A549 (cell line): ENCODE measurements around the gene ESRRB. TPM values are rescaled to one million over a fixed set of nuclear protein-coding genes. Genes with fewer than 3 reads are reported as not detected.

Source experiments
- ATAC-seq, 2 experiments: fragments of 200-7000 bp in 1 of 2; fragments of >200 bp in 1 of 2; cut with Nextera tagmentation in 1 of 2; cut with Tn5 transposase in 1 of 2; 3 replicates each; pipeline versions ENCODE4 v1.8.0 to v1.9.1; 2018 to 2020; ENCODE audit warnings: mild to moderate bottlenecking in 1 of 2, moderate library complexity in 1 of 2
- CTCF ChIA-PET: fragments of 300-600 bp; sonication (Branson Sonifier 250); formaldehyde crosslinking; extraction: SDS; loops from one replicate; lab custom pipeline; 2021; ENCODE audit warnings: antibody characterized with exemption, inconsistent platforms; lab: Yijun Ruan, JAX
- POLR2A ChIA-PET: fragments of 350-600 bp; formaldehyde crosslinking; extraction: SDS; loops from one replicate; lab custom pipeline; 2021; ENCODE audit warnings: antibody characterized with exemption, inconsistent platforms; lab: Yijun Ruan, JAX
- DNase-seq, 2 experiments: peaks; one replicate each; pipeline versions ENCODE4 v3.0.0 to v3.0.0-alpha.2; 2011 to 2016; ENCODE audit warnings: low read depth in 1 of 2, low spot score in 1 of 2
- FAIRE-seq: peaks from 2 replicates; lab custom pipeline; 2011; peaks lifted over from hg19 to GRCh38; lab: Jason Lieb, UNC
- H3K27ac ChIP-seq, 2 experiments: fragments of >200 bp; sonication (Bioruptor Twin); formaldehyde crosslinking; 3 replicates each; pipeline ENCODE4 v1.5.1; 2016 to 2017
- H3K4me1 ChIP-seq: fragments of >200 bp; sonication (Bioruptor Twin); formaldehyde crosslinking; 3 replicates; pipeline ENCODE4 v1.6.1; 2016
- H3K4me2 ChIP-seq: fragments of >200 bp; sonication (Bioruptor Twin); formaldehyde crosslinking; 3 replicates; pipeline ENCODE4 v1.6.1; 2016
- H3K4me3 ChIP-seq: fragments of >200 bp; sonication (Bioruptor Twin); formaldehyde crosslinking; 3 replicates; pipeline ENCODE4 v1.5.1; 2016
- H3K9me3 ChIP-seq: fragments of >200 bp; sonication (Bioruptor Twin); formaldehyde crosslinking; 3 replicates; pipeline ENCODE4 v1.6.1; 2016
- BHLHE40 ChIP-seq: IDR thresholded peaks from 2 replicates; pipeline ENCODE4 v1.6.1; 2012; ENCODE audit warnings: low read depth, low read length, inconsistent platforms
- CBX2 ChIP-seq: fragments of 200-600 bp; sonication (generic); IDR thresholded peaks from 2 replicates; pipeline ENCODE4 v1.6.1; 2016; ENCODE audit warnings: low read depth, mild to moderate bottlenecking, borderline replicate concordance
- CBX8 ChIP-seq: fragments of 200-600 bp; sonication (generic); IDR thresholded peaks from 2 replicates; pipeline ENCODE4 v1.6.1; 2016
- EP300 ChIP-seq, 2 experiments: fragments of >200 bp; sonication (Bioruptor Twin); formaldehyde crosslinking; IDR thresholded peaks; 2 replicates in 1 of 2; 3 replicates in 1 of 2; pipeline ENCODE4 v1.6.1; 2016 to 2017
- HDAC2 ChIP-seq: fragments of 200-600 bp; sonication (generic); IDR thresholded peaks from 2 replicates; pipeline ENCODE4 v1.6.1; 2016
- HOXB13 ChIP-seq: fragments of 250-450 bp; sonication (Bioruptor Pico); IDR thresholded peaks from 2 replicates; pipeline ENCODE4 v1.5.0; 2020; ENCODE audit warnings: low read depth, mild to moderate bottlenecking, moderate library complexity
- HOXB5 ChIP-seq: fragments of 250-450 bp; sonication (Bioruptor Pico); IDR thresholded peaks from 2 replicates; pipeline ENCODE4 v1.5.0; 2020; ENCODE audit warnings: mild to moderate bottlenecking, moderate library complexity
- JUN ChIP-seq, 2 experiments: fragments of >200 bp; sonication (Bioruptor Twin); formaldehyde crosslinking; IDR thresholded peaks; 2 replicates in 1 of 2; 3 replicates in 1 of 2; pipeline ENCODE4 v1.6.1; 2016 to 2017
- KDM1A ChIP-seq: fragments of 200-600 bp; sonication (generic); IDR thresholded peaks from 2 replicates; pipeline ENCODE4 v1.6.1; 2016; ENCODE audit warnings: low read depth, mild to moderate bottlenecking
- KDM5A ChIP-seq: fragments of 200-600 bp; sonication (generic); IDR thresholded peaks from 2 replicates; pipeline ENCODE4 v1.6.1; 2016; ENCODE audit warnings: antibody characterized with exemption, mild to moderate bottlenecking
- MAFK ChIP-seq: fragments of 450-650 bp; IDR thresholded peaks from 2 replicates; pipeline ENCODE4 v1.6.1; 2014; ENCODE audit not compliant: partially characterized antibody
- NFE2L2 ChIP-seq: fragments of 150-350 bp; conservative IDR thresholded peaks from 2 replicates; pipeline ENCODE4 v1.6.1; 2014; ENCODE audit warnings: low read length
- NR3C1 ChIP-seq: fragments of >200 bp; sonication (Bioruptor Twin); formaldehyde crosslinking; IDR thresholded peaks from 3 replicates; pipeline ENCODE4 v1.6.1; 2017
- POLR2A ChIP-seq: IDR thresholded peaks from 2 replicates; pipeline ENCODE4 v1.6.1; 2012; ENCODE audit warnings: mild to moderate bottlenecking, low read length
- RARB ChIP-seq: fragments of 250-450 bp; sonication (Bioruptor Pico); IDR thresholded peaks from 2 replicates; pipeline ENCODE4 v1.8.0; 2021; ENCODE audit warnings: mild to moderate bottlenecking, moderate library complexity
- RNF2 ChIP-seq: fragments of 200-600 bp; sonication (generic); IDR thresholded peaks from 2 replicates; pipeline ENCODE4 v1.6.1; 2016; ENCODE audit warnings: low read depth, mild to moderate bottlenecking, antibody characterized with exemption, moderate library complexity, borderline replicate concordance
- SMC3 ChIP-seq: fragments of >200 bp; sonication (Bioruptor Twin); formaldehyde crosslinking; IDR thresholded peaks from 3 replicates; pipeline ENCODE4 v1.6.1; 2018; ENCODE audit warnings: inconsistent platforms
- TFCP2L1 ChIP-seq: fragments of 250-450 bp; sonication (Bioruptor Pico); IDR thresholded peaks from 2 replicates; pipeline ENCODE4 v1.5.0; 2021; ENCODE audit warnings: mild to moderate bottlenecking
- ZC3H11A ChIP-seq: fragments of 450-650 bp; IDR thresholded peaks from 2 replicates; pipeline ENCODE4 v1.6.1; 2014; ENCODE audit warnings: antibody characterized with exemption, mild to moderate bottlenecking
- WGBS: methylation state at CpG from one replicate; pipeline ENCODE4 v1.1.6; 2017; ENCODE audit errors: missing lambda C conversion rate; 5-methylcytosine and 5-hydroxymethylcytosine counted together
- polyA plus RNA-seq, 4 experiments: library from polyadenylated mRNA; depleted of rRNA in 3 of 4; stranded (reverse); fragments of >200 nt; fragmentation: RNase III in 1 of 4; extraction: RNeasy Plus Mini Kit Qiagen cat#74134 plus additional on column Dnase treatment in 1 of 4; gene quantifications; 2 replicates in 3 of 4; 3 replicates in 1 of 4; pipeline ENCODE4 v1.2.3, GENCODE V29; 2011 to 2017
- TF ChIP-seq, protein P1 (sequence below): fragments of 150-350 bp; IDR thresholded peaks from 2 replicates; pipeline ENCODE4 v1.6.1; 2014; ENCODE audit warnings: low read depth, mild to moderate bottlenecking, low read length
- TF ChIP-seq, protein P2 (sequence below): IDR thresholded peaks from 2 replicates; pipeline ENCODE4 v1.6.1; 2012
- TF ChIP-seq, protein P3 (sequence below): fragments of 250-450 bp; sonication (Bioruptor Pico); IDR thresholded peaks from 2 replicates; pipeline ENCODE4 v1.5.0; 2021; ENCODE audit warnings: mild to moderate bottlenecking, moderate library complexity, borderline replicate concordance

ESRRB gene
- polyA plus RNA-seq, 2 of the 4 experiments (the other 2 are of a cell fraction) = 0.15 to 0.19 TPM

DNA sequence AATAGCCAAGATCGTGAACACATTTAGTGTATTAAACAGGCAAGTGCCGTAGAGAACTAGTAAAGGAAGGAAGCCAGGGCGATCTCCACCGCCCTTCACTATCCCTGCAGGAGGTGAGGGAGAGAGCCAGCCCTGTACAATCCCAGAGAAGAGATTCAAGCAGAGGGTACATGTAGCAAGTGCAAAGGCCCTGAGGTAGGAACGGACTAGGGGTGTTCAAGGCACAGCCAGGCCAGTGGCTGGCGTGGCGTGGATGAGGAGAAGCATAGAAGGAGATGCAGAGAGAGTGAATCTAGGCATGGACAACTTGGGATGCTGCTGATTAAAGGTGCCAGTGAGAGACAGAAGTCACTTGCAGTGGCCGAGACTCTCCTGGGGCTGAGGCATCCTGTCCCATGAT, 39.1 kb upstream of the ESRRB start:
- FAIRE-seq = no peak
- TF ChIP-seq KDM5A = no peak
- TF ChIP-seq NFE2L2 = no peak
- no peak for TF ChIP-seq CBX8
- TF ChIP-seq NR3C1 = no peak
- no peak for TF ChIP-seq CBX2
- no peak for TF ChIP-seq TFCP2L1 (CRISPR knock-in tag)
- no peak for TF ChIP-seq HOXB13 (CRISPR knock-in tag)
- no peak for TF ChIP-seq SMC3
- TF ChIP-seq RARB (CRISPR knock-in tag) = no peak
- no peak for TF ChIP-seq HOXB5 (CRISPR knock-in tag)
- TF ChIP-seq BHLHE40 = no peak
- TF ChIP-seq KDM1A = no peak
- TF ChIP-seq EP300 (IDR thresholded peaks at IDR 0.05) = no peak
- TF ChIP-seq, protein P1, sequence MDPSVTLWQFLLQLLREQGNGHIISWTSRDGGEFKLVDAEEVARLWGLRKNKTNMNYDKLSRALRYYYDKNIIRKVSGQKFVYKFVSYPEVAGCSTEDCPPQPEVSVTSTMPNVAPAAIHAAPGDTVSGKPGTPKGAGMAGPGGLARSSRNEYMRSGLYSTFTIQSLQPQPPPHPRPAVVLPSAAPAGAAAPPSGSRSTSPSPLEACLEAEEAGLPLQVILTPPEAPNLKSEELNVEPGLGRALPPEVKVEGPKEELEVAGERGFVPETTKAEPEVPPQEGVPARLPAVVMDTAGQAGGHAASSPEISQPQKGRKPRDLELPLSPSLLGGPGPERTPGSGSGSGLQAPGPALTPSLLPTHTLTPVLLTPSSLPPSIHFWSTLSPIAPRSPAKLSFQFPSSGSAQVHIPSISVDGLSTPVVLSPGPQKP = no peak
- TF ChIP-seq, protein P2, sequence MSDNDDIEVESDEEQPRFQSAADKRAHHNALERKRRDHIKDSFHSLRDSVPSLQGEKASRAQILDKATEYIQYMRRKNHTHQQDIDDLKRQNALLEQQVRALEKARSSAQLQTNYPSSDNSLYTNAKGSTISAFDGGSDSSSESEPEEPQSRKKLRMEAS = no peak
- no peak for TF ChIP-seq POLR2A
- no peak for TF ChIP-seq JUN (IDR thresholded peaks at IDR 0.05)
- no peak for TF ChIP-seq ZC3H11A
- TF ChIP-seq RNF2 = no peak
- Histone ChIP-seq H3K4me2 (no peak overlapping the region), H3K4me1 (no peaks in the 10 kb centered on the region), H3K27ac (no peak overlapping the region), H3K9me3 (no peaks in the 10 kb centered on the region), H3K4me3 (no peak overlapping the region)
- ChIA-PET POLR2A (no interaction called here), CTCF (interaction anchor here (5.7 kb wide), 1 partner anchor 15 kb away, joined by 38 read pairs; no protein-coding TSS in a partner anchor)
- no peak for DNase-seq
- ATAC-seq = no peak
- WGBS = 71% methylated on average over 8 of the region's 8 CpGs

DNA sequence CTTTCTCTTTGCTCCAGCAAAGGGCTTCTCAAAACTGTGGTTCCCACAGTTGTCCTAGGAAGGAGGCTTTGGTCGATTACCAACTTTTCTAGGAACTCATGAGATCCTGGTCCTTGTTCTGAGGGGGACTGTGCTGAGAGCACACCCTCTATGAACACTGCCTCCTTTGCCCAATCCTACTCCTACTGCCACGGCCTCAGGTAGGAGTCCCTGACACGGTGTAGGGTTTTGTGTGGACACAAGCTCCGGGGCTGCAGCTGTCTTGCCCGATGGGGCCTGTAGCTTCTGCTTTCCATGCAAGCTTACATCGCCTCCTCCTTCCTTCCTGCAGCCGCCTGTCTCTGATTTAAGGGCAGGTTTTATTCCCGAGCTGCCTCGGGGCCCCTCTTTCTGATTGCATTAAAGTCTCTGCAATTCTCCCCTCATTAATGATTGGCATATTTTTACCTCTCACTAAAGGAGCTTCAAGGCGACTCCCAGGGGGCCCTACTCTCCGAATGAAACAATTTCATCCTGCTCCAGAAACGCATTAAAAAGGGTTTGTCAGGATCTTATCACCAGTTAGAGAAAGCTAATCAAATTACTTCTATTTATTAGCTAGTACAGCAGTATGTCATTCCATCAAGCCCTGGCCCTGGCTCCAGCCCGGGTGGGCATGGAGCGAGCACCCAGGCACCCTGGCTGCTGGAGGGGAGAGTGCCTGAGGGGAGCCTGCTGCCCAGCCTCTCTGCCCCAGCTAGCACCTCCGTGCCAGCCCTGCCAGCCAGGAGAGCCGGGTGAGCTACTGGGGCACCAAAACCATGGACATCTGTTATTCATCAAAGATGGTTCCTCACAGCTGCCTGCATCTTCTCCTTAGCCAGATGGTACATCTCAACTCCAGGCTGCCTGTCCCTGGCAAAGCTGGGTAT, 38.0 kb upstream of the ESRRB start:
- Histone ChIP-seq H3K4me1 (no peaks in the 10 kb centered on the region), H3K9me3 (no peaks in the 10 kb centered on the region), H3K27ac (no peak overlapping the region)
- TF ChIP-seq, protein P3, sequence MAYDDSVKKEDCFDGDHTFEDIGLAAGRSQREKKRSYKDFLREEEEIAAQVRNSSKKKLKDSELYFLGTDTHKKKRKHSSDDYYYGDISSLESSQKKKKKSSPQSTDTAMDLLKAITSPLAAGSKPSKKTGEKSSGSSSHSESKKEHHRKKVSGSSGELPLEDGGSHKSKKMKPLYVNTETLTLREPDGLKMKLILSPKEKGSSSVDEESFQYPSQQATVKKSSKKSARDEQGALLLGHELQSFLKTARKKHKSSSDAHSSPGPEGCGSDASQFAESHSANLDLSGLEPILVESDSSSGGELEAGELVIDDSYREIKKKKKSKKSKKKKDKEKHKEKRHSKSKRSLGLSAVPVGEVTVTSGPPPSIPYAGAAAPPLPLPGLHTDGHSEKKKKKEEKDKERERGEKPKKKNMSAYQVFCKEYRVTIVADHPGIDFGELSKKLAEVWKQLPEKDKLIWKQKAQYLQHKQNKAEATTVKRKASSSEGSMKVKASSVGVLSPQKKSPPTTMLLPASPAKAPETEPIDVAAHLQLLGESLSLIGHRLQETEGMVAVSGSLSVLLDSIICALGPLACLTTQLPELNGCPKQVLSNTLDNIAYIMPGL (CRISPR knock-in tag) = no peak
- TF ChIP-seq MAFK (no peak), HDAC2 (no peak), HOXB5 (CRISPR knock-in tag) (no peak), RNF2 (no peak), NR3C1 (no peak)
- TF ChIP-seq, all 56 proteins: peak for 0
- no peak for FAIRE-seq
- peak in 1 of 2 experiments; percentile 63; a peak in 3 of 6 replicates for ATAC-seq
- Histone ChIP-seq H3K4me2 (no peak overlapping the region), H3K4me3 (no peak overlapping the region)
- WGBS = 54% methylated on average over 15 of the region's 16 CpGs
- CTCF ChIA-PET = interaction anchor here (0.8 to 5.7 kb wide), 3 partner anchors 14 to 287 kb away, joined by 3 to 38 read pairs (median 8); no protein-coding TSS in a partner anchor
- DNase-seq = no peak
- POLR2A ChIA-PET = no interaction called here
